GM21381 (cell line): ENCODE measurements around the gene TMEM233.

Experiments
- ATAC-seq: cut with Tn5 transposase; IDR thresholded peaks from one replicate; pipeline ENCODE4 v1.9.1; 2021; ENCODE audit warnings: mild to moderate bottlenecking, moderate library complexity; ENCODE audit not compliant: unreplicated experiment

TMEM233 gene

GRCh38 chr12:119679490-119679889, 85.9 kb downstream of the TMEM233 start:
- ATAC-seq = no peak

GRCh38 chr12:119681111-119681510, 87.5 kb downstream of the TMEM233 start:
- no peak for ATAC-seq

GRCh38 chr12:119681728-119682638, 88.4 kb downstream of the TMEM233 start:
- no peak for ATAC-seq

- ATAC-seq = no peak
Measured at GRCh38 chr12:119682639-119683252, 89.2 kb downstream of the TMEM233 start.

GRCh38 chr12:119683413-119683812, 89.8 kb downstream of the TMEM233 start:
- no peak for ATAC-seq

- no peak for ATAC-seq
Measured at GRCh38 chr12:119683816-119684215, 90.2 kb downstream of the TMEM233 start.

- ATAC-seq = no peak
Measured at GRCh38 chr12:119684711-119685369, 91.3 kb downstream of the TMEM233 start.

GRCh38 chr12:119685375-119685774, 91.8 kb downstream of the TMEM233 start:
- ATAC-seq = no peak

- no peak for ATAC-seq
Measured at GRCh38 chr12:119686355-119686754, 92.8 kb downstream of the TMEM233 start.

- no peak for ATAC-seq
Measured at GRCh38 chr12:119686776-119687175, 93.2 kb downstream of the TMEM233 start.

- ATAC-seq = no peak
Measured at GRCh38 chr12:119687406-119687805, 93.8 kb downstream of the TMEM233 start.

- ATAC-seq = no peak
Measured at GRCh38 chr12:119687879-119688278, 94.3 kb downstream of the TMEM233 start.

- no peak for ATAC-seq
Measured at GRCh38 chr12:119689935-119690500, 96.4 kb downstream of the TMEM233 start.

GRCh38 chr12:119691202-119691810, 97.7 kb downstream of the TMEM233 start:
- ATAC-seq = no peak

- ATAC-seq = no peak
Measured at GRCh38 chr12:119692410-119692809, 98.8 kb downstream of the TMEM233 start.
